Esophagus mucosa (tissue), 1 donor: ENCODE data around the gene PXYLP1. TPM values are rescaled to one million over a fixed set of nuclear protein-coding genes. Genes with fewer than 3 reads are reported as not detected.
"Not testable (repeated sequence)": the region's sequence is repeated elsewhere in the genome, so short reads cannot be mapped to it uniquely, and the experiment has no call there.

Source experiments
- ATAC-seq: fragments of 200-7000 bp; cut with Tn5 transposase; one replicate; pipeline ENCODE4 v1.9.1; 2020
- total RNA-seq: library from RNA; stranded (reverse); gene quantifications from one replicate; pipeline ENCODE4 v1.2.4, GENCODE V29; 2023
- donor health status: DM: yes; HTN: yes; CAD: no.

The PXYLP1 gene
- 1.5 TPM for total RNA-seq

GRCh38 chr3:141231101-141231951 is at the start of gene PXYLP1:
Gene PXYLP1, plus strand, starts transcription at chr3:141231825. Its CDS starts 28,351 bp downstream, at chr3:141260176.
- ATAC-seq: peak; percentile 95

- ATAC-seq: no peak
Measured at GRCh38 chr3:141183606-141184005, 48.0 kb upstream of the PXYLP1 start.

- ATAC-seq: no peak
Measured at GRCh38 chr3:141184430-141184829, 47.2 kb upstream of the PXYLP1 start.

GRCh38 chr3:141191097-141191749 is 40.4 kb upstream of the PXYLP1 start:
- ATAC-seq: peak; percentile 36

GRCh38 chr3:141192345-141192744 is 39.3 kb upstream of the PXYLP1 start:
- ATAC-seq: peak; percentile 100

- no peak for ATAC-seq
Measured at GRCh38 chr3:141193066-141193830, 38.4 kb upstream of the PXYLP1 start.

- ATAC-seq: no peak
Measured at GRCh38 chr3:141201122-141201521, 30.5 kb upstream of the PXYLP1 start.

- no peak for ATAC-seq
Measured at GRCh38 chr3:141202682-141203081, 28.9 kb upstream of the PXYLP1 start.

GRCh38 chr3:141203866-141204265 is 27.8 kb upstream of the PXYLP1 start:
- no peak for ATAC-seq

- ATAC-seq: no peak
Measured at GRCh38 chr3:141204343-141204742, 27.3 kb upstream of the PXYLP1 start.

- not testable (repeated sequence) for ATAC-seq
Measured at GRCh38 chr3:141211306-141211705, 20.3 kb upstream of the PXYLP1 start.

GRCh38 chr3:141212101-141212500 is 19.5 kb upstream of the PXYLP1 start:
- ATAC-seq: no peak

GRCh38 chr3:141212555-141212954 is 19.1 kb upstream of the PXYLP1 start:
- ATAC-seq: no peak

- ATAC-seq: no peak
Measured at GRCh38 chr3:141216975-141217374, 14.7 kb upstream of the PXYLP1 start.

- ATAC-seq: no peak
Measured at GRCh38 chr3:141217389-141217788, 14.2 kb upstream of the PXYLP1 start.

GRCh38 chr3:141218162-141218835 is 13.3 kb upstream of the PXYLP1 start:
- no peak for ATAC-seq

GRCh38 chr3:141218926-141219325 is 12.7 kb upstream of the PXYLP1 start:
- no peak for ATAC-seq

- ATAC-seq: no peak
Measured at GRCh38 chr3:141223673-141224166, 7.9 kb upstream of the PXYLP1 start.

- ATAC-seq: no peak
Measured at GRCh38 chr3:141225939-141226338, 5.7 kb upstream of the PXYLP1 start.

- no peak for ATAC-seq
Measured at GRCh38 chr3:141227216-141227615, 4.4 kb upstream of the PXYLP1 start.

- ATAC-seq: no peak
Measured at GRCh38 chr3:141227752-141228151, 3.9 kb upstream of the PXYLP1 start.

GRCh38 chr3:141228395-141228794 is 3.2 kb upstream of the PXYLP1 start:
- ATAC-seq: no peak
